IMR-90 (cell line): Measurements from ENCODE around the gene C11orf21.

Experiments used
- CEBPB ChIP-seq: IDR thresholded peaks from 2 replicates; pipeline ENCODE4 v1.6.1; 2012; ENCODE audit warnings: low read depth, low read length, improper control_type of control experiment
- CTCF ChIP-seq: conservative IDR thresholded peaks from 2 replicates; pipeline ENCODE4 v1.5.1; 2012; ENCODE audit warnings: mild to moderate bottlenecking, low read depth, low read length, improper control_type of control experiment
- ELK1 ChIP-seq: fragments of 150-350 bp; IDR thresholded peaks from 2 replicates; pipeline ENCODE4 v1.6.1; 2016; ENCODE audit warnings: low read depth, mild to moderate bottlenecking, low read length, moderate library complexity, borderline replicate concordance
- POLR2A ChIP-seq: IDR thresholded peaks from 2 replicates; pipeline ENCODE4 v1.6.1; 2012; ENCODE audit warnings: mild to moderate bottlenecking, low read depth, low read length
- RAD21 ChIP-seq: IDR thresholded peaks from 2 replicates; pipeline ENCODE4 v1.6.1; 2012; ENCODE audit warnings: low read length, improper control_type of control experiment
- RCOR1 ChIP-seq: IDR thresholded peaks from 2 replicates; pipeline ENCODE4 v1.6.1; 2012; ENCODE audit warnings: mild to moderate bottlenecking, low read length, improper control_type of control experiment; ENCODE audit not compliant: insufficient replicate concordance

- no peak for TF ChIP-seq CTCF
- no peak for TF ChIP-seq CEBPB
- TF ChIP-seq POLR2A, result no peak
- no peak for TF ChIP-seq ELK1
- no peak for TF ChIP-seq RCOR1
- no peak for TF ChIP-seq RAD21
Observed at GRCh38 chr11:2295971-2296912, 5.5 kb downstream of the C11orf21 start.
